ENCODE data around the gene C1orf198. TPM values are rescaled to one million over a fixed set of nuclear protein-coding genes. Genes with fewer than 3 reads are reported as not detected.

C1orf198 gene
- total RNA-seq, 1 donor from 2014 or later: 16.1 TPM

DNA sequence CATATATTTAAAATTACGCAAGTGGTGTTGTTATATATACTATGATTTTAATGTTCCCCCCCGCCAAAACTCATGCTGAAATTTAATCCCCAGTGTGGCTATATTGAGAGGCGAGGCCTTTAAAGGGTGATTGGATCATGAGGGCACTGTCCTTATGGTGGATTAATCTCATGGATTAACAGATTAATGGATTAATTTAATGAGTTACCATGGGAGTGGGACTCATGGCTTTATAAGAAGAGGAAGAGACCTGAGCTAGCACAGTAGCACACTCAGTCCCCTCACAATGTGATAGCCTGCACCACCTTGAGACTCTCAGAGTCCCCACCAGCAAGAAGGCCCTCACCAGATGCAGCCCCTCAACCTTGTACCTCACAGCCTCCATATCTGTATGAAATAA is 34.8 kb downstream of the C1orf198 start:
- no peak for DNase-seq (ENCODE audit: low read depth in 2 of 2)

DNA sequence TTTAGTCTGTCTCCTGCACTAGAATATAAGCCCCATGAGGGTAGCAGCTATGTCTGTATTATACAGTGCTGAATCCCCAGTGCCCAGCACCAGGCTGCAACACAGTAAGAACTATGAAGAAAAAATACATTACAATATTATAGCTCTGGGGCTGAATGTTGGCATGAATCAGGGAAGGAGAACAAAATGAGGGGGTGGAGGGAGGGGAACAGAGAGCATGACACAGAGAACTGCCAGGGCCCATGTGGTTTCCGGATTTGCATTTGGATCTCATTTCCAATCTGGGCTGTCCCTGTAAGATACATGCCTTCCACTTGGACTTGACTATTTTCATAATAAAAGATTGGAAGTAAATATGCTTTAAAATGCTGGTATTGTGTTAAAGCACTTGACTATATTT is 35.8 kb downstream of the C1orf198 start:
- DNase-seq (ENCODE audit: low read depth in 2 of 2): no peak

DNA sequence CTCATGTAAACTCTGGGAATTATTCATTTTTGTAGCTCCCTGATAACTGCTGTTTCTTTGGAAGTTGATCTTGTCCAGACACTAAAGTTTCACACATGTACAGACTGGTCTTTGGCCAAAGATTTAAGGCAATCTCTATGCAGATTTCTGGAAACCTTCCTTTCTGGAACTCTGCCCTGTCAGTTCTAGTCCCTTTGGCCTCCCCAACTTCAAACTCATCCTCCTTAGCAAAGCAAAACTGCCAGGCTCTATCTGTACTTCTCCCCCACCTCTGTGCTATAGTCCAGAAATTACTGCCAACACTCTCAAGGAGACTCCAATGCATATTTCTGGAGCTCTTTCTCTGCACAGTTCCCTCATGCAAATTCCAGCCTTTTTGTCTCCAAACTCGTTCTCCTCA is 36.5 kb downstream of the C1orf198 start:
- DNase-seq (ENCODE audit: low read depth in 2 of 2): no peak

GRCh38 chr1:230828421-230828820 is 39.9 kb downstream of the C1orf198 start:
- DNase-seq (ENCODE audit: low read depth in 2 of 2): no peak

DNA sequence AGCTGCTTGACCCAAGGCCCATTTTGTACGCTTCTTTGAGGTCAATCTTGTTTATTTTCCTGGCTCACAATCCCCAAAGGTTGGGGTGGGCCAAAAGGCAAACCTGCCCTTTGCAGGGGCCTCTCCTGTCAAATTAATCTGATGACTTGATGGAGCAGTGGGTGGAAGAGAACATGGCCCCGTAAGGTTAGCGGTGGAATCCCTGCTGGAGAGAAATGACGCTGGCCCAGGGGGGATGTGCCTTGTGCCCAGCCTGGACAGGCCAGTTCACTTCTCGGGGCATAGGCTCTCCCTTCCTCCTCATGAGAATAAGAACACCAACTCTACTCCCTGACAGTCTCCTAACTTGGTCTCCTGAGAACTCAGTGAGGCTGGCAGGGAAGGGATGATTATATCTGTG is 40.5 kb downstream of the C1orf198 start:
- no peak for DNase-seq (ENCODE audit: low read depth in 2 of 2)

DNA sequence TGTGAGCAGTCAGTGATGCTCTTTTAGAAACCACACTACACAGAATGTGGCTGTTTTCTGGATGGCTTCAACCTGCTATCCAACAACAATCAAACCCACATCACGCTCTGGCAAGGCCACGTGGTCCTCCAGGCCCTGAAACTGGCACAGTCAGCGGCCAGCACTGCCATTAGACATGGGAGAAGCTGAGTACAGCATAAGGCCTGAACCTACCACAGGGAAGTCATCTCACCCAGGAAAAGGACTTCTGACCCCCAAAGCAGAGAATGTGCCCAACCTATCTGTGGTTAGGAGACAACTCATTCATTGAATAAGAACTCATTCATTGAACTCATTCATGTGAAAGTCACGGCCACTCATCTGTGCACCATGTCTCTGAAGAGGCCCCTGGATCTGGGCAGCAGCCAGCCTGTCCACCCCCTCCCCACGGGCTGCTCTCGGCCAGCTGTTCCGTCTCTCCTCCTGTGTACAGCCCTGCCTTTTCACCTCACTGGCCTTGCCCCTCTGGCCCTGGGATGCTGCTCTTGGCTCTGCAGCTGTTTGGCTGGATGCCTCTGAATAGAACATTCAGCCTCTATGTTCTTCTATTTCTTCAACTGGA is 41.1 kb downstream of the C1orf198 start:
- no peak for DNase-seq (ENCODE audit: low read depth in 2 of 2)

GRCh38 chr1:230826166-230826875 is 42.0 kb downstream of the C1orf198 start:
- DNase-seq (ENCODE audit: low read depth in 2 of 2): peak in 1 of 2 donors; percentile 37

- no peak for DNase-seq (ENCODE audit: low read depth in 2 of 2)
Observed at GRCh38 chr1:230825761-230826160, 42.6 kb downstream of the C1orf198 start.

- peak; percentile 31 to 61 for DNase-seq (ENCODE audit: low read depth in 2 of 2)
Observed at GRCh38 chr1:230824919-230825721, 43.2 kb downstream of the C1orf198 start.

- no peak for DNase-seq (ENCODE audit: low read depth in 2 of 2)
Observed at GRCh38 chr1:230824551-230824918, 43.8 kb downstream of the C1orf198 start.

DNA sequence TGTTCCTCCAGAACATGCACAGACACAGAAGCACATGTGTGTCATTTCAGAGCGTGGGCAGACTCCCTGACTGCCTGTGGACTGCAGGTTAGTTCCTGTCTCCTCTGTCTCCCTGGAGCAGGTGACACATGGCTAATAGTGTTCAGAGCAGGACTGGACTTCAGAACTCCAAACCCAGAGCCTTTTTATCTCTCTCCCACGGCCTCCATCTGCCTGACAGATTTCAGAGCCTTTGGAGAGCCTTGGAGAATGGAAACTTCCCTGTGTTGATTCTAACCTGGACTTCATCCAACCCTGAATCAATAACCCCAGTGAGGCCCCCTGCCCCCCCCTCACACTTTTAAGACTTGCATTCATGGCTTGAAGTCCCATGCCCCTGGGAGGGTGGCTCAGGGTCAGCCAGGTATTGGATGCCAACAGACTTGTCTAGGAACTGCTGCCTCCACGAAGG is 44.4 kb downstream of the C1orf198 start:
- no peak for DNase-seq (ENCODE audit: low read depth in 2 of 2)

GRCh38 chr1:230823426-230823825 is 44.9 kb downstream of the C1orf198 start:
- DNase-seq (ENCODE audit: low read depth in 2 of 2): peak; percentile 46 to 91

GRCh38 chr1:230822092-230822581 is 46.2 kb downstream of the C1orf198 start:
- peak; percentile 17 to 96 for DNase-seq (ENCODE audit: low read depth in 2 of 2)

DNA sequence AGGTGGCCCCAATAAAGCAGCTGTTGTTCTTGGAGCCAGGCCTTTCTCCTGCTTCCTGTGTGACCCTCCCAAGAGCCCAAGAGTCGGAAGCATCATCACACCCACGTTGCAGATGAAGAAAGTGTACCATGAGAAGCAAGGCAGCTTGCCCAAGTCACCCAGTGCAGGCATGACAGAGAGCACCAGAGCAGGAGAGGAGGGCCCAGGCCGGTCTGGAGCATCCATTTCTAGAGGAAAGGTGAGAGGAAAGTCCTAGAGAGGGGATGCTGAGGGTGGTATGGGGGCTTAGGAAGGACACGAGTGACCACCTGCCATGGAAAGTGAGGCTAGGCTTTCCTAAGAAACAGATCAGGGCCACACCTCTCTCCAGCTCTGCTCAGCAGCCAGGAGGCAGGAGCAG is 47.0 kb downstream of the C1orf198 start:
- no peak for DNase-seq (ENCODE audit: low read depth in 2 of 2)

DNA sequence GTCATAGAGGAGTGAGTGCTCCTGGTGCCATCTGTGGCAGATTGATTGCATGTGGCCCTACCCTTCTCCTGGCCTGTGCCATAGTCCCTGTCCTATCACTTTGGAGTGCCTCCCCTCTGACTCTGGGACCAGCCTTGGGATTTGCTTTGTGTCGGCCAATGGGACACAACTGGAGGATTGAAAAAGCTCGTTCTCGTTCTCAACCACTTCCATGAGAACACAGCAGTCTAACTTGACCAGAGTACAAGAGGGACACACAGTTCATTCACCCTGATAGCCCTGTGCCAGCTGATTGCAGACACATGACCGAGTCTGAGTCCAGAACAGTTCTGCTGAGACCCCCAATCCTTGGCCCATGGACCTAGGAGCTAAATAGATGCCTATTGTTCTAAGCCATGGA is 47.8 kb downstream of the C1orf198 start:
- no peak for DNase-seq (ENCODE audit: low read depth in 2 of 2)

DNA sequence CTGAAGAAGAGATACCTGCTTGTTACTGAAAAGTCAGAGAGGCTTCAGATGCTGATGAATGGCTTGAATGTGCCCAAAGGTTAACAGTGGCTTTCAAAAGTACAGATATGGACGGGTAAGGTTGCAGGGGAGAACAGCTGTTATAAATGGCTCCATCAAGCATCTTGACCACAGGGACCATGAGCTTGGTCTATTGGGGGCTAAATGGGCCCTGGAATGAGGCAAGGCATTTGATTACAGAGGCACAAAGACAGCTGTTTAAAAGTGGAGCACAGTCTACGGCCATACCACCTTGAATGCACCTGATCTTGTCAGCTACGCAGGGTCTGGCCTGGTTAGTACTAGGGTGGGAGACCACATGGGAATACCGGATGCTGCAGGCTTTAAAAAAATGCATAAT is 48.3 kb downstream of the C1orf198 start:
- no peak for DNase-seq (ENCODE audit: low read depth in 2 of 2)

DNA sequence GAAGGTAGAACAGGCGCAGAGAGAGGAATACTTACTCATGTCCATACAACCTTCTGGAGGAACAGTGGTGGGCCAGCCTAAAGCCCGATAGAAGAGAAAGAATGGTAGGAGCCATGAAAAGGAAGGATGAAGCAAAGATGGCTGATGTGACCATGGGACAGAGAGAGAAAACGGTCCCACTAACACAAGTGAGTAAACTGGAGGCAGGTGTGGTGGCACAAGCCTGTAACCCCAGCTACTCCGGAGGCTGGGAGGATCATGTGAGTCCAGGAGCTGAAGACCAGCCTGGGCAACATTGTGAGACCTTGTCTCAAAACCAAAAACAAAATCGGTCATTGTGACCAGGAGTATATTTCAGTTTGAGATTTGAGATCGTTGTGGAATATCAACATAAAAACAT is 49.4 kb downstream of the C1orf198 start:
- no peak for DNase-seq (ENCODE audit: low read depth in 2 of 2)

DNA sequence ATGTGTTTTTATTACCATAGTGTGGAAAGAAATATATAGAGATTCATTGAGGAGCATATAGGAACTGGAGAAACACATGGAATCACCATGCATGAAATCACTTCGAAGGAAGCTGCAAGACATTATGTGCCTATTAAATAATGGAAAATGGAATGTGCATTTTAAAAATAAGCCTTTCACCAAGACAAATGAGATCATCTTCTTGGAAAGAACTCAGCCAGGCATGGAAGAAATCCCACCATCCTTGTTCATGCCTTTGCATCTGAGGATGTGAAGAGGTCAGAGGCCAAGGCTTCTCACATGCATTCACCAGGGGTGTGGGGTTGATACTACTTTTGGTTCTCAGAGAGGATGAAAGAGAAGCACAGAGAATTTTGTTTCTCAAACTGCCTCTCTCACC is 50.0 kb downstream of the C1orf198 start:
- DNase-seq (ENCODE audit: low read depth in 2 of 2): no peak

DNA sequence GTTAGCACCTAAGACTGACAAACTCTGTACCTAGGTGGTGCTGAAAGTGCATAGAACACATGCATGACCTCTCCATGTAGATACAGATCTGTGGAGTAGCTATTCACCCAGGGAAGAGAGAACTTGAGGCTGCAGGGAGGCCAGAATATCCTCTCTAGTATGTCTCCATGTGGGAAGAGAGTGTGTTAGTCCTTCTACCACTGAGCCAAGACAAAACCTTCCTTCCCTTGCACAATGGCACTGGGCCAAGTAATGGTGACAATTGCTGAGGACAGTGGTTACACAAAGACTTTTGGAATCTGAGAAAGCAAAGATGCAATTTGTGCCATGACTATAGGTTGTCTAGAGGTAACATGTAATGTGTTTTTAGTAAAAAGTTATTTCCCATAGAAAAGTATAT is 52.3 kb downstream of the C1orf198 start:
- DNase-seq (ENCODE audit: low read depth in 2 of 2): no peak

DNA sequence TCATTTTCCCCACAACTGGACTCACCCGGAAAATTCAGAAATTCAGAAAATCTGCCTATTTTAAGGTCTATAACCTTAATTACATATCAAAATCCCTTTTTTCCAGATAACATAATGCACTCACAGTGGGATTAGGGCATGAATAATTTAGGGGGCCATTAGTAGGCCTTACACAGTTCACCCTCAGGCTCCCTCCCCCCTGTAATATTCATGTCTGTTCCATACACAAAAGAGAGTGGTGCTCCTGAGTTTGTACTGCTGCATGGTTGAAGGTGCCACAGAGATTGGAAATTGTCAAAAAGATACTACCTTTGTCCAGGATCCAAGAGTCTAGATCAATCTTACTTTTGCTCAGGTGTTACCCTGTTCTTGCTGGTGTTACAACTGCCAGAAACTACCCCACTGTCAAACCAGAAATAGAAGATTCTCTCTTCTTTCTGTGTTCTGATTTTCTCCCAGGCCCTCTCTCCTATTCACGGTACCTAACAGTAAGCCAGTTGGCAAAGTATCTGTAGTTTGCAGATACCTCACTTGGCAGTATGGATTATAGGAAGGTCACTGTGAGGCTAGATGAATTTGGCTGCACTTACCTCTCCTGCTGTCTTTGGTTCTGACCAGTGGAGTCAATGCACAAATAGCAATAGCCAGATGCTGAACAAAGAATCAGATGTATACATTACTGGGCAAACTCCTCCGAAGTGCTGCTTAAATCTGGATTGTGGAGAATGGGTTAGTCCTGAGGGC is 53.2 kb downstream of the C1orf198 start:
- DNase-seq (ENCODE audit: low read depth in 2 of 2): no peak

- no peak for DNase-seq (ENCODE audit: low read depth in 2 of 2)
Observed at GRCh38 chr1:230812568-230812967, 55.8 kb downstream of the C1orf198 start.
